Measurements from ENCODE around the gene TPO. TPM values are rescaled to one million over a fixed set of nuclear protein-coding genes. Genes with fewer than 3 reads are reported as not detected.
"Not testable (repeated sequence)": the region's sequence is repeated elsewhere in the genome, so short reads cannot be mapped to it uniquely, and the experiment has no call there.

The TPO gene
- total RNA-seq, 2 experiments from 2014 or later: not detected

DNA sequence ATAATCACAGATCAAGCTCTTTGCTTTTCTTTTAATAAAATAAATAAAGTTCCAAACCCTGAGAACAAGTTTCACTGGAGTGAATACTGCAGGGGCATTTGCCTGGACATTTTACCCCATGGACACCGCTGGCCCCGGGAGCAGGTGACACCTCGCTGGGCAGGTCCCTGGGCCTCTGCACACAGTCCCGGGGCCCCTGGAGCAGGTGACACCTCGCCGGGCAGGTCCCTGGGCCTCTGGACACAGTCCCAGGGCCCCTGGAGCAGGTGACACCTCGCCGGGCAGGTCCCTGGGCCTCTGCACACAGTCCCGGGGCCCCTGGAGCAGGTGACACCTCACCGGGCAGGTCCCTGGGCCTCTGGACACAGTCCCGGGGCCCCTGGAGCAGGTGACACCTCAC, 1.6 kb downstream of the TPO start:
- H3K36me3 Mint-ChIP-seq; DNase-seq; intact Hi-C loops (cut with micrococcal nuclease); POLR2A ChIA-PET; H3K4me3 Mint-ChIP-seq; H3K9me3 Mint-ChIP-seq; H3K27ac Mint-ChIP-seq; CTCF ChIA-PET; H3K27me3 Mint-ChIP-seq; H3K4me1 Mint-ChIP-seq (ENCODE audit: low read depth): not testable (repeated sequence)

DNA sequence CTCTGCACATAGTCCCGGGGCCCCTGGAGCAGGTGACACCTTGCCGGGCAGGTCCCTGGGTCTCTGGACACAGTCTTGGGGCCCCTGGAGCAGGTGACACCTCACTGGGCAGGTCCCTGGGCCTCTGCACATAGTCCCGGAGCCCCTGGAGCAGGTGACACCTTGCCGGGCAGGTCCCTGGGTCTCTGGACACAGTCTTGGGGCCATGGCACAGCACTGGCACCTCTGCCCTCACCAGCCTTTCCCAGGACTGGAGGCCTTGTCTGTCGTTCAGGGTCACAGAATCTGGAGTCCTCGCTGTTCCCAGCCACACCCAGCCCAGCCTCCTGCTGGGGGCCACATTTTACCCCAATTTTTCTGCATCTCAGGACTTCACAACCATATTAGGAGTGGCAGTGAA, 2.2 kb downstream of the TPO start:
- POLR2A ChIA-PET: no interaction called here

DNA sequence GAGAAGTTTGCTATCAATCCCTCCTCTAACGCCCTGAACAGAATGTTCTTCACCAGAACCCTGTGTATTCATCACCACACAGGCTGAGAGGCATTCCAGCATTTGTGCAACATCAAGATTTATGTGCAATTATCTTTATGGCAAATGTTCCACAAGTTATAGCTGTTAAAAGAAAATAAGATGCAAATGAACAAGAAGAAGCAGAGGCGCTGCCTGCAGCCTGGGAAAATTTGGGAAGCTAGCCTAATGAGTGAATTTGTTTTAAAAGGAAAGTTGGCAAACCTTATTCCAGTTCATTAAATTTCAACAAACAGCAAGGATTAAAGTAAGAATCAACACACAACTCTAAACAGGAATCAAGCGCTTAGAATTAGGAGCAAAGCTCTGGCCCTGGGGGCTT, 5.3 kb downstream of the TPO start:
- ChIA-PET POLR2A (no interaction called here), CTCF (no interaction called here)
- Mint-ChIP-seq H3K9me3 (no peaks in the 10 kb centered on the region), H3K4me3 (no peak overlapping the region), H3K27ac (no peak overlapping the region), H3K36me3 (no peaks in the 10 kb centered on the region), H3K27me3 (no peaks in the 10 kb centered on the region), H3K4me1 (ENCODE audit: low read depth) (no peaks in the 10 kb centered on the region)
- no peak for DNase-seq
- intact Hi-C loops (cut with micrococcal nuclease): no loop called here

More for the DNA sequence above, 2.2 kb downstream of the TPO start:
- CTCF ChIA-PET: no interaction called here
- H3K36me3 Mint-ChIP-seq: no peaks in the 10 kb centered on the region
- no peak overlapping the region for H3K4me3 Mint-ChIP-seq
- no peak overlapping the region for H3K27ac Mint-ChIP-seq
- intact Hi-C loops (cut with micrococcal nuclease): no loop called here
- H3K4me1 Mint-ChIP-seq (ENCODE audit: low read depth): no peaks in the 10 kb centered on the region
- DNase-seq: no peak
- no peaks in the 10 kb centered on the region for H3K27me3 Mint-ChIP-seq
- H3K9me3 Mint-ChIP-seq: no peaks in the 10 kb centered on the region

DNA sequence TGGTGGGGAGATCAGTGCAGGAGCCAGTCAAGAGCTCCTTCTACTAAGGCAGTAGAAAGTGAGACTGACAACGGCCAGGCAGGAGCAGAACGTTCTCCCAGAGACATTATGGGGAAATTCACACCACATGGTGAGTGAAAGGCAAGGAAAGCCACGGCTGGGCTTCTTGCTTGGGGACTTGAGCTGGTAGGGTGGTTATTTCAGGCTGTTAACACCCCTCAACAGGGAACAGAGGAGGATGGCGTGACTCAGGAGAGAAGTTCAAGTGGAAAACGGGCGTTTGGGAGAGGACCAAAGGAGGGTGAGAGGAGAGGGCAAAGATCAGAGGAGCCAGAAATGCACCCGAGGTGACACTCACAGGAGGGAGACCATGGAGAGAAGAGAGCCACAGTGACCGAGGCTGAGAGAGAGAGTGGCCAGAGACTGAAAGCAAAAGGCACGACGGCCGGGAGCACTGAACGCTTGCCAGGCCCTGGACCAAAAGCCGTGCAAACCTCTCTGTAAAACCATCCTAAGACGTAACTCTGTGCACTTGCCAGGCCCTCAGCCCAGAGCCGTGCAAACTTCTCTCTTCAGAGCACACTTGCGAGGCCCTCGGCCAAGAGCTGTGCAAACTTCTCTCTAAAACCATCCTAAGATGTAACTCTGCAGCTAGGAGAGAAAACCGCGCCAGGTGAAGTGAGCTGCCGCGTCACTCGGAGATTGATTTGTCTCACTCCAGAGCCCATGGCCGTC, 7.7 kb downstream of the TPO start:
- no peak for DNase-seq
- Mint-ChIP-seq H3K9me3 (no peaks in the 10 kb centered on the region), H3K4me3 (no peak overlapping the region), H3K27ac (no peak overlapping the region), H3K27me3 (no peaks in the 10 kb centered on the region), H3K36me3 (no peaks in the 10 kb centered on the region), H3K4me1 (ENCODE audit: low read depth) (no peaks in the 10 kb centered on the region)
- intact Hi-C loops (cut with micrococcal nuclease): no loop called here
- ChIA-PET CTCF (no interaction called here), POLR2A (no interaction called here)

DNA sequence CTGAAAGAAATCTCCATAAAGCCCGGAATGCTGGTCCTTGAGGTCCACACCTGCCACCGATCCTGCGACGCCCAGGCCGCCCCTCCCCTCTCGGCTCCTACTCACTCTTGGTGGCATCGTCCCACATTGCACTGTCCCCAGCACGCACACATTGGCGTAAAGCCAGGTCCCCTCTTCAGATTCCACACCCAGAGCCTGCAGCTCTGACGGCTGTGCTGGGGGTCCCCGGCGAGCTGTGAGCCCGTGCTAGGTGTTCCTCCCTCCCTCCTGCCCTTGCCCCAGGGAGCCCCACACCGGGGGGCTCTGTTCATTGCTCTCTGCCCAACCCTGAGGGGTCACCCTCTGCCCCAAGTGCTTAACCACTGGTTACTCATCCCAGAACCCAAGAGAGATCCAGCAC, 8.5 kb downstream of the TPO start:
- H3K36me3 Mint-ChIP-seq: no peaks in the 10 kb centered on the region

DNA sequence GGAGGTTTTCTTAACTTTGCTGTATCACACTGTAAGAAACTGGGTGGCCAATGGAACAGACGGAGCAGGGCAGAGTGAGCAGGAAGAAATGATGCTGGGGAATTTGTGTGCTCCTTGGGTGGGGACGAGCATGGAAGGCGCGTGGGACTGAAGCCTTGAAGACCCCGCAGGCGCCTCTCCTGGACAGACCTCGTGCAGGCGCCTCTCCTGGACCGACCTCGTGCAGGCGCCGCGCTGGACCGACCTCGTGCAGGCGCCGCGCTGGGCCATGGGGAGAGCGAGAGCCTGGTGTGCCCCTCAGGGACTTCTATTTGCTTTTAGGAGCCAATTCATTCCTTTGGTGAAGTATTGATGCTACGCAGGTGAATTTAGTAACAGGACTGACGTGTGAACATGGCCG, 8.9 kb downstream of the TPO start:
- POLR2A ChIA-PET: no interaction called here

More for the DNA sequence above, 8.5 kb downstream of the TPO start:
- intact Hi-C loops (cut with micrococcal nuclease): no loop called here
- POLR2A ChIA-PET: no interaction called here
- no peak for DNase-seq
- H3K4me1 Mint-ChIP-seq (ENCODE audit: low read depth): no peaks in the 10 kb centered on the region
- no peaks in the 10 kb centered on the region for H3K27me3 Mint-ChIP-seq
- no peak overlapping the region for H3K4me3 Mint-ChIP-seq
- H3K9me3 Mint-ChIP-seq: no peaks in the 10 kb centered on the region
- CTCF ChIA-PET: no interaction called here
- no peak overlapping the region for H3K27ac Mint-ChIP-seq

DNA sequence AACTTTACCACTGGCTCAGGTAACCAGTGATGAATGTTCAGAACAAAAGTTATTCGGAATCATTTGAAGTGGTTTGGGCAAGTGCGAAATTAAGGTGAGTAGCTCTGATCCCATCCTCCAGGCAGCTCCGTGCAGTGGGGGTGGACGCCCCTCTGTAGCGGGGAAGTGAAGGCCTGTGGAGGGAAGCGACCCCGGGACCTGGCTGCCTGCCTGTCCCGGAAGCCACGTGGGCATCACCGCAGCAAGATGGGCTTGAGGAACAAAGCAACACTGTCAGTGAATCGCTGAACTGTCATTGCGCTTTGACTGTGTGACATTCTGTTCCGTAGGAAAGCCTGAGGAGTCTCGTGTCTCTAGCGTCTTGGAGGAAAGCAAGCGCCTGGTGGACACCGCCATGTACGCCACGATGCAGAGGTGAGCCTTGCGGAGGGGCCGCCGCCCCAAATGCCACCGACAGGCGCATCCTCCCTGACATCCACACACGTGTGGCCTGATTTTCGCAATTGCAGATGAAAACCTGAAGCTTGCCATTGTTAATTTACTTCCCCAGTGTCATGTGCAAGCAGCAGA, 9.5 kb downstream of the TPO start:
- Mint-ChIP-seq H3K27ac (no peak overlapping the region), H3K4me3 (no peak overlapping the region), H3K9me3 (no peaks in the 10 kb centered on the region), H3K27me3 (no peaks in the 10 kb centered on the region), H3K4me1 (ENCODE audit: low read depth) (no peaks in the 10 kb centered on the region), H3K36me3 (no peaks in the 10 kb centered on the region)
- ChIA-PET CTCF (no interaction called here), POLR2A (no interaction called here)
- DNase-seq: no peak
- intact Hi-C loops (cut with micrococcal nuclease): no loop called here

More for the DNA sequence above, 8.9 kb downstream of the TPO start:
- H3K4me3 Mint-ChIP-seq: no peak overlapping the region
- intact Hi-C loops (cut with micrococcal nuclease): no loop called here
- CTCF ChIA-PET: no interaction called here
- H3K27ac Mint-ChIP-seq: no peak overlapping the region
- H3K9me3 Mint-ChIP-seq: no peaks in the 10 kb centered on the region
- H3K36me3 Mint-ChIP-seq: no peaks in the 10 kb centered on the region
- H3K4me1 Mint-ChIP-seq (ENCODE audit: low read depth): no peaks in the 10 kb centered on the region
- no peak for DNase-seq
- H3K27me3 Mint-ChIP-seq: no peaks in the 10 kb centered on the region

DNA sequence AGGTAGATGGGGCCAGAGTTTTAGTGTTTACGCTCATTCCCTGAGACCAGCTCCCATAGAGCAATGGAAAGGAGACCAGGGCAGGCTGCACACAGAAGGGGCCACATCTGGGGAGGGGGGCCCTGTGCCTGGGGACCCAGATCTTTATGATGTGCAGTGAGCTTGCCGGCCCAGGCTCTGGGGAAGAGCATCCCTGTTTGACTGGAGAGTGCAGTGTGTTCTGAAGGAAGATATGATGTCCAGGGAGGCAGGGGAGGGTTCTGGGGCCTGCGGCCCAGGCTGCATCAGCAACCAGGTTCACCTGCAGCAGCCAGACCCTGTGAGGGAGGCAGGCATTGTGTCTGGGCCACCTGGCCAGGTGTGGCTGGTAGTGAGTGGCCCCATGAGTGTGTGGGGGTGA, 13.8 kb downstream of the TPO start:
- no peak for DNase-seq
- no peaks in the 10 kb centered on the region for H3K27me3 Mint-ChIP-seq
- H3K4me1 Mint-ChIP-seq (ENCODE audit: low read depth): no peaks in the 10 kb centered on the region
- no peak overlapping the region for H3K4me3 Mint-ChIP-seq
- H3K36me3 Mint-ChIP-seq: no peaks in the 10 kb centered on the region
- no peaks in the 10 kb centered on the region for H3K9me3 Mint-ChIP-seq
- POLR2A ChIA-PET: no interaction called here
- CTCF ChIA-PET: no interaction called here
- intact Hi-C loops (cut with micrococcal nuclease): no loop called here
- no peak overlapping the region for H3K27ac Mint-ChIP-seq

DNA sequence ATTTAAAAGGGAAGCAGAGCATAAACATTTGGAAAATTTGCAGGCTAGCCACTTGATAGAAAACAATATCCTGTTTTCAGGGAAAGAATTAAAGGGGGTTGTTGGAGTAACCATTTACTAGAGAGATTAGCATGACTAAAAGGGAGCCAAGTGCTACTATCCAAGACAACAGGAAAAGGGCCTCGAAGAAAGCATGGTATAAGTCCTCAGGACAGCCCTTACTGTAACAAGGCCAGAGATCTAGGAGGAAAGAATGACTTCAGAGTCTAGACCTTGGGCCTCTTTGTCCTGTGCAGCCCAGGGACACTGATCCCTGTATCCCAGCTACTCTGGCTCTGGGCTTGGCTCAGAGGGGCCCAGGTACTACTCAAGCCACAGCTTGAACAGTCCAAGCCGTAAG, 16.6 kb downstream of the TPO start:
- no peak for DNase-seq
- no peaks in the 10 kb centered on the region for H3K36me3 Mint-ChIP-seq
- no peak overlapping the region for H3K27ac Mint-ChIP-seq
- no peak overlapping the region for H3K4me3 Mint-ChIP-seq
- no peaks in the 10 kb centered on the region for H3K27me3 Mint-ChIP-seq
- no peaks in the 10 kb centered on the region for H3K9me3 Mint-ChIP-seq
- no peaks in the 10 kb centered on the region for H3K4me1 Mint-ChIP-seq (ENCODE audit: low read depth)
- ChIA-PET CTCF (no interaction called here), POLR2A (no interaction called here)
- intact Hi-C loops (cut with micrococcal nuclease): no loop called here

DNA sequence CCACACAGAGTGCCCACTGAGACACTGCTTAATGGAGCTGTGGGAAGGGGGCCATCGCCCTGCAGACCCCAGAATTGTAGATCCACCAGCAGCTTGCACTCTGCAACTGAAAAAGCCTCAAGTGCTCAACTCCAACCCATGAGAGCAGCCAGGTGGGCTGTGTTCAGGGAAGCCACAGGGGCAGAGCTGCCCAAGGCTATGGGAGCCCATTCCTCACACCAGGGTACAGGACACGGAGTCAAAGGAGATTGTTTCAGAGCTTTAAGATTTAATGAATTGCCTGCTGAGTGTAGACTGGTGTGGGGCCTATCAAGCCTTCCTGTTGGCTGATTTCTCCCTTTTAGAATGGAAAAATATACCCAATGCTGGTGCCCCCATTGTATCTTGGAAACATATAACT, 17.2 kb downstream of the TPO start:
- no peak for DNase-seq
- Mint-ChIP-seq H3K9me3 (no peaks in the 10 kb centered on the region), H3K4me3 (no peak overlapping the region), H3K4me1 (ENCODE audit: low read depth) (no peaks in the 10 kb centered on the region), H3K27me3 (no peaks in the 10 kb centered on the region), H3K36me3 (no peaks in the 10 kb centered on the region), H3K27ac (no peak overlapping the region)
- ChIA-PET CTCF (no interaction called here), POLR2A (no interaction called here)
- intact Hi-C loops (cut with micrococcal nuclease): no loop called here

DNA sequence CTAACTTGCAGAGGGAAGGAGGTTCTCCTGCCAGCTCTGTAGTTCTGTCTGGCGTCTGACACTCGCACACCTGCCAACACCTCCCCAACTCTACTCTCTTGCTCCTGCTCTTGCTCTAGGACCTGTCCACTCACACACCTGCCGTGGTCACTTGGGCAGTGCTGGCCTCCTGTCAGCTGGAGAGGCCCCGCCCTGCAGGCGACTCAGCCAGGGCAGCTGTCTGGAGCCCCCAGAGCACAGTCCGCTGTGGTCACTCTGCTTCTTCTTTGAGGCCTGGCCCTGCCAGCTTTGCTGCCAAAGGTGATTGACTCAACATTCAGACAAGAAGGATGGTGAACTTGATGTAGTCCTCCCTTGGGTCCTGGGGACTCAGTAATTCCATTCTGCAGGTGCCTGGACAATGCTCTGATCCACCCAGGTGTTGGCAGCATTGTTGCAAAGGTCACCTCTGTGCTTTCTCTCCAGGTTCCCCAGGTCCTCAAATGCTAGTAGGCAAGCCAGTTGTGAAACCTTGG, 18.7 kb downstream of the TPO start:
- CTCF ChIA-PET: no interaction called here
- POLR2A ChIA-PET: no interaction called here
- no peaks in the 10 kb centered on the region for H3K9me3 Mint-ChIP-seq
- no peak overlapping the region for H3K27ac Mint-ChIP-seq
- intact Hi-C loops (cut with micrococcal nuclease): no loop called here
- H3K4me1 Mint-ChIP-seq (ENCODE audit: low read depth): no peaks in the 10 kb centered on the region
- no peaks in the 10 kb centered on the region for H3K27me3 Mint-ChIP-seq
- no peak for DNase-seq
- H3K4me3 Mint-ChIP-seq: no peak overlapping the region
- no peaks in the 10 kb centered on the region for H3K36me3 Mint-ChIP-seq

DNA sequence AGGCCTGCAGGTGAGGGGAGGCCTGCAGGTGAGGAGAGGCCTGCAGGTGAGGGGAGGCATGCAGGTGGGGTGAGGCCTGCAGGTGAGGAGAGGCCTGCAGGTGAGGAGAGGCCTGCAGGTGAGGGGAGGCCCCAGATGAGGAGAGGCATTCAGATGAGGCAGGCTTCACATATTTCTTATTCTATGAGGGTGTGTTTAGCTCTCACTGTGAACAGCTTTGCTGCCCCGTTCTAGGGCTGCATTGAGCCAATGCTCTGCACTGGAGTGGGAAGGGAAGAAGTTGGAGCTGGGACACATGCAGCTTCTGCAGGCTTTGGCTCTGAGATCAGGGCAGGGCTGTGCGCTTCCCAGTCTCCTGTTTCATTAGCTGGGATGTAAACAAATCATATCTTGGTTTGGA, 19.5 kb downstream of the TPO start:
- H3K9me3 Mint-ChIP-seq: no peaks in the 10 kb centered on the region
- DNase-seq: no peak
- no peaks in the 10 kb centered on the region for H3K36me3 Mint-ChIP-seq
- intact Hi-C loops (cut with micrococcal nuclease): no loop called here
- CTCF ChIA-PET: interaction anchor here (1.5 kb wide), 1 partner anchor 118 kb away, joined by 4 read pairs; no protein-coding TSS in a partner anchor
- H3K27ac Mint-ChIP-seq: no peak overlapping the region
- H3K27me3 Mint-ChIP-seq: no peaks in the 10 kb centered on the region
- POLR2A ChIA-PET: no interaction called here
- H3K4me1 Mint-ChIP-seq (ENCODE audit: low read depth): no peaks in the 10 kb centered on the region
- H3K4me3 Mint-ChIP-seq: no peak overlapping the region

DNA sequence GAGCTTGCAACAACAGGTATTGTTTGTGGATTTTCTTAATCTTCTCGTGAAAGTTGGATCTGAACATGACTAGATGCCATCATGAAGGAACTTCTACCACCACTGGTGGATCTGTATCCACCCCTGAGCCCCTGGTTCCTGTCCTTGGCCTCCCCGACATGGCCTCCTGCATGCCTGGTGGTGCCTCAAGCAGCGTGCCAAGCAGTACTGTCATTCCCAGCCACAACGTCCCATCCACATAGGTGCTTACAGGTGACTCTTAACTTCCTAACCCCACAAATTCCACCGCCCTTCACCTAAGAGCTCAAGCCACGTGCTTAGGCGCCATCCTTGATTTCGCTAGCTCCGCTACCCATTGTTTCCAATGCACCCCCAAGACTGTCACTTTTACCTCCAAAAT, 23.1 kb downstream of the TPO start:
- Mint-ChIP-seq H3K4me1 (ENCODE audit: low read depth) (no peaks in the 10 kb centered on the region), H3K36me3 (no peaks in the 10 kb centered on the region), H3K9me3 (no peaks in the 10 kb centered on the region), H3K27me3 (no peaks in the 10 kb centered on the region), H3K27ac (no peak overlapping the region), H3K4me3 (no peak overlapping the region)
- ChIA-PET POLR2A (no interaction called here), CTCF (no interaction called here)
- intact Hi-C loops (cut with micrococcal nuclease): no loop called here
- DNase-seq: no peak
